Stimulated activated CD4-positive, alpha-beta T cell treated with anti-CD3 and anti-CD28 coated beads, Interleukin-2, amount 100 ng/mL, for 24 hours (primary cell): ENCODE data around the gene PRAMEF13.
"Not testable (repeated sequence)": the region's sequence is repeated elsewhere in the genome, so short reads cannot be mapped to it uniquely, and the experiment has no call there.

ENCODE experiments used
- DNase-seq, 2 donors: peaks; one replicate each; pipeline ENCODE4 v3.0.0-alpha.2; 2020

The PRAMEF13 gene

DNA sequence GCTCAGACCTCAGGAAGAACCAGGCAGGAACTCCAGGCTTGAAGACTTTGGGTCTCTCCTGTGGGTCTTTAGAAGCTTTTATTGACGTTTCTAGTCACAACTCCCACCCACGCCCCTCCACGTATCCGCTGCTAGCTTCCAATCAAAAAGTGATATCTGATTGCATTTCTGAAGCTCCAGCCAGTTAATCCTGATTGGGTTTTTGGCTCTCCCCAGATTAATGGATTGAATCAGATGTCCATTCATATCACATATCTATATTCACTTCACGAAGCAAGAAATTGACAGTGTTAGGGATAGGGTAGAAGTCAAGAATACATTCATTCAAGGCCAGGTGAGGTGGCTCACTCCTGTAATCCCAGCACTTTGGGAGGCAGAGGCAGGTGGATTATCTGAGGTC lies 45.3 kb downstream of the PRAMEF13 start, which contains the start of gene PRAMEF26:
Gene PRAMEF26, minus strand, starts transcription at position 101 of the 400 bp plus-strand sequence. CDS start 2,914 bp downstream, outside the sequence.
- not testable (repeated sequence) for DNase-seq
